Measurements from ENCODE around the gene RPTOR.
"Not testable (repeated sequence)": the region's sequence is repeated elsewhere in the genome, so short reads cannot be mapped to it uniquely, and the experiment has no call there.

Gene RPTOR

GRCh38 chr17:80761110-80761871, 216.7 kb downstream of the RPTOR start:
- H3K9me3 ChIP-seq (ENCODE audit: insufficient read depth, low read length, severe bottlenecking) = no peaks in the 10 kb centered on the region
- peaks cover 80% of the 10 kb centered on the region for H3K4me1 ChIP-seq (ENCODE audit: insufficient read depth, low read length)
- DNase-seq (peak; percentile 69), ATAC-seq (ENCODE audit: insufficient read depth, low read depth) (peak; percentile 49)
- peaks cover 11% of the 10 kb centered on the region for H3K36me3 ChIP-seq (ENCODE audit: insufficient read depth, low read length)
- peak overlapping the region; percentile 59 for H3K4me2 ChIP-seq (ENCODE audit: insufficient read depth, low read length)
- H3K27me3 ChIP-seq (ENCODE audit: insufficient read depth, low read length, poor library complexity) = no peaks in the 10 kb centered on the region
- H4K20me1 ChIP-seq (ENCODE audit: insufficient read depth, low read length) = no peaks in the 10 kb centered on the region
- TF ChIP-seq CTCF (IDR thresholded peaks at IDR 0.05; ENCODE audit: borderline replicate concordance, extremely low read depth, low read length, poor library complexity, severe bottlenecking) = no peak
- no peak for TF ChIP-seq EZH2 (IDR thresholded peaks at IDR 0.05; ENCODE audit: borderline replicate concordance, low read depth, low read length, severe bottlenecking)
- H3K27ac ChIP-seq (ENCODE audit: low read length) = peak overlapping the region; percentile 88
- H2AFZ ChIP-seq (ENCODE audit: low read depth, low read length) = peak overlapping the region; percentile 12; the same call in 1 of the 2 replicates
- peak overlapping the region; percentile 58 for H3K9ac ChIP-seq (ENCODE audit: low read depth, low read length)
- H3K4me3 ChIP-seq (ENCODE audit: low read depth in 1 of 2, low read length in 2 of 2) = peak overlapping the region in 1 of 2 experiments; percentile 21; a peak in 2 of 4 replicates
- H3K79me2 ChIP-seq (ENCODE audit: insufficient read depth, low read length) = peaks cover 25% of the 10 kb centered on the region

DNA sequence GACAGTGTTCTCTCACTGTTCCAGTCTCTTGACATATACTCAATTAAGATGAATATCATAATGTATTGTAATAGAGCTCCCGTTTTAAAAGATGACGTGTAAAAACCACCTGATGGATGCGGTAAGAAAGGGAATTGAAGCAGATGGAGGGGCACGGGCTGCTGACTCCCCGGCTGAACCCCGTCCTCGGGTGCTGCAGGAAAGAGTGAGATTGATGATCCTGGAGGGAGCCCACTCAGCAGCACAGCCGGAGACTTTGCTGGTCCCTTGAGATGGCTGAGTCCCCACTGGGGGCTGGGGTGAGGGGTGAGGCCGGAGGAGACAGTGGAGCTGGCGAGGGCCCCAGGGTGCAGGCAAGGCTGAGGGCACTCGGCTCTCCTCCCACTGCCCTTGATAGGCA, 217.4 kb downstream of the RPTOR start:
- Histone ChIP-seq H3K4me1 (ENCODE audit: insufficient read depth, low read length) (peaks cover 87% of the 10 kb centered on the region), H3K9me3 (ENCODE audit: insufficient read depth, low read length, severe bottlenecking) (no peaks in the 10 kb centered on the region), H4K20me1 (ENCODE audit: insufficient read depth, low read length) (no peaks in the 10 kb centered on the region), H3K27me3 (ENCODE audit: insufficient read depth, low read length, poor library complexity) (no peaks in the 10 kb centered on the region), H3K9ac (ENCODE audit: low read depth, low read length) (peak overlapping the region; percentile 58), H2AFZ (ENCODE audit: low read depth, low read length) (0 out of 2 replicates have a peak overlapping the region, but pooled peaks have one; percentile 12), H3K27ac (ENCODE audit: low read length) (peak overlapping the region; percentile 88), H3K4me2 (ENCODE audit: insufficient read depth, low read length) (peak overlapping the region; percentile 59), H3K79me2 (ENCODE audit: insufficient read depth, low read length) (peaks cover 33% of the 10 kb centered on the region), H3K4me3 (ENCODE audit: low read depth in 1 of 2, low read length in 2 of 2) (peak overlapping the region in 1 of 2 experiments; percentile 21; a peak in 2 of 4 replicates), H3K36me3 (ENCODE audit: insufficient read depth, low read length) (peaks cover 8% of the 10 kb centered on the region)
- TF ChIP-seq CTCF (IDR thresholded peaks at IDR 0.05; ENCODE audit: borderline replicate concordance, extremely low read depth, low read length, poor library complexity, severe bottlenecking) (no peak), EZH2 (IDR thresholded peaks at IDR 0.05; ENCODE audit: borderline replicate concordance, low read depth, low read length, severe bottlenecking) (no peak)
- ATAC-seq (ENCODE audit: insufficient read depth, low read depth) (peak; percentile 7; the same call in 1 of the 3 replicates), DNase-seq (peak; percentile 45)

DNA sequence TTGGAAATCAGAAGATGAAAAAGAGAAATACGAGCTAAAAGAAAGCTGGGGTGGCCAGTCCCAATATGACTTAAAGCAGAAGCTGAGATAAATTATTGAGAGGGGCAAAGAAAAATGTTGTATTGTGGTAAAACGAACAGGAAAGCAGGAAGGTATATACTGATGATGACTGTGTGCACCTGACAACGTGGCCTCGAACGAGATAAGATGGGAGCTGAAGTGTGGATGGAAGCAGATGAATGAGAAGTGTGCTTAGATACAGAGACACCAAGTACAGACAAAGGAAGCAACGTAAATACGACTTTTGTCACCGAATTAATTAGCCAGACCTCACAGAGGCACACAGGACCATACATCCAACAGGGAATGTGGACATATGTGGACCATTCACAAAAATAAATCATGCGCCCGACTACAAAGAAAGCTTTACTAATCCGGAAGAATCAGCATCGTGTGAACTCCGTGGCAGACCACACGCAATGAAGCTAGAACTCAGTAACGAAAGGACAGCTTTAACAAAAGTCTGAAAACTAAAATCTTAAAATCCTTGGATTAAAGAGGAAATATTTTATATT, 218.7 kb downstream of the RPTOR start:
- Histone ChIP-seq H3K9ac (ENCODE audit: low read depth, low read length) (peak overlapping the region; percentile 58), H3K4me3 (ENCODE audit: low read depth in 1 of 2, low read length in 2 of 2) (no peak overlapping the region; a peak in 1 of 4 replicates), H3K9me3 (ENCODE audit: insufficient read depth, low read length, severe bottlenecking) (no peaks in the 10 kb centered on the region), H3K4me1 (ENCODE audit: insufficient read depth, low read length) (peaks cover 89% of the 10 kb centered on the region), H2AFZ (ENCODE audit: low read depth, low read length) (no peak overlapping the region), H3K36me3 (ENCODE audit: insufficient read depth, low read length) (peaks cover under 1% of the 10 kb centered on the region; the same call in 1 of the 2 replicates), H3K79me2 (ENCODE audit: insufficient read depth, low read length) (peaks cover 39% of the 10 kb centered on the region), H3K4me2 (ENCODE audit: insufficient read depth, low read length) (peak overlapping the region; percentile 1), H3K27me3 (ENCODE audit: insufficient read depth, low read length, poor library complexity) (no peaks in the 10 kb centered on the region), H3K27ac (ENCODE audit: low read length) (peak overlapping the region; percentile 88), H4K20me1 (ENCODE audit: insufficient read depth, low read length) (no peaks in the 10 kb centered on the region)
- DNase-seq (peak; percentile 57), ATAC-seq (ENCODE audit: insufficient read depth, low read depth) (peak; percentile 43)
- TF ChIP-seq CTCF (IDR thresholded peaks at IDR 0.05; ENCODE audit: borderline replicate concordance, extremely low read depth, low read length, poor library complexity, severe bottlenecking) = no peak
- TF ChIP-seq EZH2 (IDR thresholded peaks at IDR 0.05; ENCODE audit: borderline replicate concordance, low read depth, low read length, severe bottlenecking) = no peak

GRCh38 chr17:80764627-80765145, 220.0 kb downstream of the RPTOR start:
- not testable (repeated sequence) for H4K20me1 ChIP-seq (ENCODE audit: insufficient read depth, low read length); H3K36me3 ChIP-seq (ENCODE audit: insufficient read depth, low read length); DNase-seq; H3K27me3 ChIP-seq (ENCODE audit: insufficient read depth, low read length, poor library complexity); H3K9me3 ChIP-seq (ENCODE audit: insufficient read depth, low read length, severe bottlenecking)
- Histone ChIP-seq H3K27ac (ENCODE audit: low read length) (peak overlapping the region; percentile 98), H3K4me3 (ENCODE audit: low read depth in 1 of 2, low read length in 2 of 2) (peak overlapping the region in 1 of 2 experiments; percentile 51; a peak in 2 of 4 replicates), H2AFZ (ENCODE audit: low read depth, low read length) (0 out of 2 replicates have a peak overlapping the region, but pooled peaks have one; percentile 43), H3K79me2 (ENCODE audit: insufficient read depth, low read length) (peaks cover 49% of the 10 kb centered on the region), H3K4me2 (ENCODE audit: insufficient read depth, low read length) (peak overlapping the region; percentile 67), H3K4me1 (ENCODE audit: insufficient read depth, low read length) (peaks cover 76% of the 10 kb centered on the region), H3K9ac (ENCODE audit: low read depth, low read length) (peak overlapping the region; percentile 70)
- peak; percentile 39 for ATAC-seq (ENCODE audit: insufficient read depth, low read depth)
